Astrocyte (in vitro differentiated cells and primary cell): ENCODE measurements around the gene TRIM8. TPM values are rescaled to one million over a fixed set of nuclear protein-coding genes. Genes with fewer than 3 reads are reported as not detected.
A peak's percentile ranks its signal among the peaks of the same experiment; 100 is the strongest.

Experiments used
- DNase-seq: peaks from one replicate; pipeline ENCODE4 v3.0.0-alpha.2; 2010; ENCODE audit warnings: low read depth
- FAIRE-seq: peaks from 2 replicates; lab custom pipeline; 2011; peaks lifted over from hg19 to GRCh38; lab: Jason Lieb, UNC
- H2AFZ ChIP-seq: 2 replicates; pipeline ENCODE4 v1.6.0; 2012; ENCODE audit warnings: low read depth, low read length, inconsistent platforms
- H3K27ac ChIP-seq: 2 replicates; pipeline ENCODE4 v1.5.1; 2011; ENCODE audit warnings: low read depth, low read length, inconsistent platforms
- H3K27me3 ChIP-seq: 2 replicates; pipeline ENCODE4 v1.6.0; 2011; ENCODE audit warnings: low read length, inconsistent platforms; ENCODE audit not compliant: insufficient read depth
- H3K36me3 ChIP-seq: 2 replicates; pipeline ENCODE4 v1.5.1; 2011; ENCODE audit warnings: low read length, inconsistent platforms; ENCODE audit not compliant: insufficient read depth
- H3K4me1 ChIP-seq: 2 replicates; pipeline ENCODE4 v1.5.1; 2011; ENCODE audit warnings: low read length, inconsistent platforms; ENCODE audit not compliant: insufficient read depth
- H3K4me2 ChIP-seq: 2 replicates; pipeline ENCODE4 v1.6.0; 2012; ENCODE audit warnings: low read length, inconsistent platforms
- H3K4me3 ChIP-seq: 2 replicates; pipeline ENCODE4 v1.5.1; 2011; ENCODE audit warnings: low read depth, mild to moderate bottlenecking, low read length, inconsistent platforms; ENCODE audit not compliant: insufficient read depth
- H3K79me2 ChIP-seq: 2 replicates; pipeline ENCODE4 v1.6.0; 2012; ENCODE audit warnings: mild to moderate bottlenecking, low read length, inconsistent platforms; ENCODE audit not compliant: insufficient read depth
- H3K9ac ChIP-seq: 2 replicates; pipeline ENCODE4 v1.6.0; 2012; ENCODE audit warnings: mild to moderate bottlenecking, low read length, inconsistent platforms
- H3K9me3 ChIP-seq: 2 replicates; pipeline ENCODE4 v1.5.1; 2012; ENCODE audit warnings: low read depth, mild to moderate bottlenecking, low read length, inconsistent platforms; ENCODE audit not compliant: insufficient read depth
- H4K20me1 ChIP-seq: 2 replicates; pipeline ENCODE4 v1.6.0; 2012; ENCODE audit warnings: low read length, inconsistent platforms; ENCODE audit not compliant: insufficient read depth
- H3K27ac Mint-ChIP-seq: one replicate; pipeline ENCODE4 v1.8.0; 2021; ENCODE audit warnings: mild to moderate bottlenecking, mixed read lengths; ENCODE audit not compliant: unreplicated experiment
- H3K27me3 Mint-ChIP-seq: one replicate; pipeline ENCODE4 v1.8.0; 2021; ENCODE audit warnings: low read depth, mixed read lengths; ENCODE audit not compliant: unreplicated experiment
- H3K36me3 Mint-ChIP-seq: one replicate; pipeline ENCODE4 v1.8.0; 2021; ENCODE audit warnings: low read depth, mixed read lengths; ENCODE audit not compliant: unreplicated experiment
- H3K4me1 Mint-ChIP-seq: one replicate; pipeline ENCODE4 v1.8.0; 2021; ENCODE audit warnings: low read depth, mixed read lengths; ENCODE audit not compliant: unreplicated experiment
- H3K4me3 Mint-ChIP-seq: one replicate; pipeline ENCODE4 v1.8.0; 2021; ENCODE audit warnings: mild to moderate bottlenecking, moderate library complexity, mixed read lengths; ENCODE audit not compliant: unreplicated experiment
- H3K9me3 Mint-ChIP-seq: one replicate; pipeline ENCODE4 v1.8.0; 2021; ENCODE audit warnings: mild to moderate bottlenecking, mixed read lengths; ENCODE audit not compliant: unreplicated experiment
- CTCF ChIP-seq: IDR thresholded peaks from 2 replicates; pipeline ENCODE4 v1.5.1; 2011; ENCODE audit warnings: low read depth, mild to moderate bottlenecking, inconsistent platforms, low read length, moderate library complexity; ENCODE audit not compliant: insufficient read depth
- EZH2 ChIP-seq: IDR thresholded peaks from 2 replicates; pipeline ENCODE4 v1.6.1; 2012; ENCODE audit warnings: mild to moderate bottlenecking, low read length, inconsistent platforms; ENCODE audit not compliant: insufficient read depth
- total RNA-seq: library from RNA; stranded (reverse); gene quantifications from 2 replicates; pipeline ENCODE4 v1.2.1, GENCODE V29; 2021

TRIM8 gene
- total RNA-seq, 1 donor from 2014 or later = 117 TPM

GRCh38 chr10:102647443-102648268, 3.4 kb downstream of the TRIM8 start:
- peaks cover 88% of the 10 kb centered on the region for H3K79me2 ChIP-seq
- H3K4me2 ChIP-seq = peak overlapping the region; percentile 93
- DNase-seq (no peak), FAIRE-seq (no peak)
- H3K9ac ChIP-seq = peak overlapping the region; percentile 90
- peaks cover 43% of the 10 kb centered on the region for H3K4me1 ChIP-seq
- TF ChIP-seq CTCF (no peak), EZH2 (no peak)
- no peak overlapping the region for H2AFZ ChIP-seq
- H3K27me3 ChIP-seq = no peaks in the 10 kb centered on the region
- no peaks in the 10 kb centered on the region for H3K27me3 Mint-ChIP-seq
- no peaks in the 10 kb centered on the region for H3K9me3 ChIP-seq
- H3K36me3 ChIP-seq = peaks cover 4% of the 10 kb centered on the region
- H3K4me3 ChIP-seq = peak overlapping the region; percentile 86
- no peaks in the 10 kb centered on the region for H3K9me3 Mint-ChIP-seq
- H3K36me3 Mint-ChIP-seq = peaks cover 4% of the 10 kb centered on the region
- H3K27ac ChIP-seq = no peak overlapping the region
- peaks cover 34% of the 10 kb centered on the region for H3K4me1 Mint-ChIP-seq
- H4K20me1 ChIP-seq = peaks cover 83% of the 10 kb centered on the region
- H3K27ac Mint-ChIP-seq = peak overlapping the region; percentile 95
- H3K4me3 Mint-ChIP-seq = peak overlapping the region; percentile 92

- Histone ChIP-seq H3K9ac (no peak overlapping the region), H3K4me3 (peak overlapping the region; percentile 21), H3K4me2 (peak overlapping the region; percentile 93), H4K20me1 (peaks cover 89% of the 10 kb centered on the region), H3K27ac (no peak overlapping the region), H3K27me3 (no peaks in the 10 kb centered on the region), H3K79me2 (peaks cover 94% of the 10 kb centered on the region), H3K36me3 (peaks cover 7% of the 10 kb centered on the region), H2AFZ (no peak overlapping the region), H3K4me1 (peaks cover 43% of the 10 kb centered on the region), H3K9me3 (no peaks in the 10 kb centered on the region)
- Mint-ChIP-seq H3K9me3 (no peaks in the 10 kb centered on the region), H3K27me3 (no peaks in the 10 kb centered on the region), H3K4me3 (peak overlapping the region; percentile 40), H3K36me3 (peaks cover 8% of the 10 kb centered on the region), H3K4me1 (peaks cover 41% of the 10 kb centered on the region), H3K27ac (no peak overlapping the region)
- DNase-seq (no peak), FAIRE-seq (no peak)
- TF ChIP-seq EZH2 (no peak), CTCF (no peak)
These were observed 4.1 kb downstream of the TRIM8 start for GRCh38 chr10:102648269-102648888.
